Keratinocyte (primary cell): ENCODE measurements around the gene LASP1NB.

Experiments used
- DNase-seq: peaks from one replicate; pipeline ENCODE4 v3.0.0-alpha.2; 2011; ENCODE audit warnings: low read depth, missing footprints, low spot score
- FAIRE-seq: peaks from 2 replicates; lab custom pipeline; 2011; peaks lifted over from hg19 to GRCh38; lab: Jason Lieb, UNC
- H2AFZ ChIP-seq: 2 replicates; pipeline ENCODE4 v1.6.0; 2012; ENCODE audit warnings: low read length, control low read depth, inconsistent platforms; ENCODE audit not compliant: control insufficient read depth
- H3K27ac ChIP-seq: 2 replicates; pipeline ENCODE4 v1.5.1; 2011; ENCODE audit warnings: low read length; ENCODE audit not compliant: control insufficient read depth, insufficient read depth
- H3K27me3 ChIP-seq: 3 replicates; pipeline ENCODE4 v1.6.0; 2011; ENCODE audit warnings: low read length; ENCODE audit not compliant: control insufficient read depth, insufficient read depth; ENCODE audit errors: extremely low read depth
- H3K36me3 ChIP-seq, 2 experiments: 2 replicates in 1 of 2; 3 replicates in 1 of 2; pipeline ENCODE4 v1.5.1; 2011; ENCODE audit warnings: low read length in 2 of 2, mild to moderate bottlenecking in 1 of 2; ENCODE audit not compliant: control insufficient read depth in 2 of 2, insufficient read depth in 2 of 2; ENCODE audit errors: extremely low read depth in 1 of 2
- H3K4me1 ChIP-seq: 3 replicates; pipeline ENCODE4 v1.5.1; 2011; ENCODE audit warnings: low read length; ENCODE audit not compliant: control insufficient read depth, insufficient read depth; ENCODE audit errors: extremely low read depth
- H3K4me2 ChIP-seq: 3 replicates; pipeline ENCODE4 v1.6.0; 2011; ENCODE audit warnings: low read depth, low read length; ENCODE audit not compliant: control insufficient read depth, insufficient read depth; ENCODE audit errors: extremely low read depth
- H3K4me3 ChIP-seq, 3 experiments: fragments of 200-600 bp in 1 of 3; sonication (generic) in 1 of 3; 2 replicates in 2 of 3; 3 replicates in 1 of 3; pipeline ENCODE4 v1.5.1; 2011 to 2016; ENCODE audit warnings: low read length in 3 of 3, mild to moderate bottlenecking in 3 of 3, control low read depth in 2 of 3, inconsistent platforms in 1 of 3, low read depth in 1 of 3, mixed read lengths in 1 of 3, mixed run types in 1 of 3, moderate library complexity in 1 of 3; ENCODE audit not compliant: control insufficient read depth in 2 of 3, insufficient read depth in 2 of 3; ENCODE audit errors: extremely low read depth in 1 of 3
- H3K79me2 ChIP-seq: 2 replicates; pipeline ENCODE4 v1.6.0; 2012; ENCODE audit warnings: low read length; ENCODE audit not compliant: control insufficient read depth, insufficient read depth
- H3K9ac ChIP-seq: 3 replicates; pipeline ENCODE4 v1.6.0; 2011; ENCODE audit warnings: low read length; ENCODE audit not compliant: control insufficient read depth, insufficient read depth; ENCODE audit errors: extremely low read depth
- H3K9me1 ChIP-seq: 3 replicates; pipeline ENCODE4 v1.6.0; 2011; ENCODE audit warnings: low read length; ENCODE audit not compliant: control insufficient read depth, insufficient read depth; ENCODE audit errors: extremely low read depth
- H3K9me3 ChIP-seq: 2 replicates; pipeline ENCODE4 v1.5.1; 2012; ENCODE audit warnings: low read depth, low read length; ENCODE audit not compliant: control insufficient read depth
- H4K20me1 ChIP-seq: 3 replicates; pipeline ENCODE4 v1.6.0; 2011; ENCODE audit warnings: low read length; ENCODE audit not compliant: control insufficient read depth, insufficient read depth; ENCODE audit errors: extremely low read depth
- CTCF ChIP-seq, 3 experiments: IDR thresholded peaks in 1 of 3; conservative IDR thresholded peaks in 1 of 3; optimal IDR thresholded peaks in 1 of 3; 2 replicates in 2 of 3; 3 replicates in 1 of 3; pipeline versions ENCODE3 to v1.5.1; 2011; ENCODE audit warnings: low read length in 3 of 3, mild to moderate bottlenecking in 3 of 3, moderate library complexity in 2 of 3, control low read depth in 1 of 3, inconsistent platforms in 1 of 3; ENCODE audit not compliant: insufficient read depth in 2 of 3; ENCODE audit errors: extremely low read depth in 1 of 3
- EZH2 ChIP-seq: IDR thresholded peaks from one replicate; pipeline ENCODE4 v1.6.1; 2012; ENCODE audit warnings: inconsistent platforms, mild to moderate bottlenecking, low read length, moderate library complexity
- dilution Hi-C: fragments of 300-500 bp; cut with MboI; formaldehyde crosslinking; loops from one replicate; pipeline ENCODE4 v1.7.0; 2020; ENCODE audit warnings: low sequenced_read_pairs; ENCODE audit not compliant: extremely low pct_ligation_motif_present

Gene LASP1NB

GRCh38 chr17:38925263-38925995 lies at the start of gene LASP1NB:
LASP1NB (plus strand) TSS chr17:38925614.
- no peak for DNase-seq
- H3K79me2 ChIP-seq: no peaks in the 10 kb centered on the region
- H3K4me3 ChIP-seq: no peak within 1 kb of the TSS
- no peak within 1 kb of the TSS for H2AFZ ChIP-seq
- H4K20me1 ChIP-seq: no peaks in the 10 kb centered on the region
- dilution Hi-C loops: no loop called here
- FAIRE-seq: no peak
- H3K9me3 ChIP-seq: no peaks in the 10 kb centered on the region
- H3K9me1 ChIP-seq: no peaks in the 10 kb centered on the region
- no peak within 1 kb of the TSS for H3K4me2 ChIP-seq
- peaks cover 0 to 5% of the 10 kb centered on the region in 2 experiments for H3K36me3 ChIP-seq
- H3K4me1 ChIP-seq: no peaks in the 10 kb centered on the region
- H3K27ac ChIP-seq: no peak within 1 kb of the TSS
- H3K9ac ChIP-seq: no peak within 1 kb of the TSS
- no peaks in the 10 kb centered on the region for H3K27me3 ChIP-seq
- no peak for TF ChIP-seq CTCF (optimal IDR thresholded peaks at IDR 0.05 in 1 of 3, IDR thresholded peaks at IDR 0.05 in 1 of 3, conservative IDR thresholded peaks at IDR 0.05 in 1 of 3; ENCODE audit: extremely low read depth in 1 of 3, insufficient read depth in 2 of 3, low read length in 3 of 3)
- TF ChIP-seq EZH2: no peak

- Histone ChIP-seq H3K79me2 (peaks cover 75% of the 10 kb centered on the region), H3K4me2 (no peak overlapping the region), H3K36me3 (peaks cover 28 to 43% of the 10 kb centered on the region in 2 experiments), H4K20me1 (peaks cover 26% of the 10 kb centered on the region), H3K27me3 (no peaks in the 10 kb centered on the region), H2AFZ (no peak overlapping the region), H3K4me1 (peaks cover 83% of the 10 kb centered on the region), H3K27ac (no peak overlapping the region), H3K9ac (peak overlapping the region; percentile 11), H3K4me3 (no peak overlapping the region), H3K9me3 (no peaks in the 10 kb centered on the region), H3K9me1 (peaks cover 11% of the 10 kb centered on the region)
- no peak for DNase-seq
- TF ChIP-seq CTCF (optimal IDR thresholded peaks at IDR 0.05 in 1 of 3, IDR thresholded peaks at IDR 0.05 in 1 of 3, conservative IDR thresholded peaks at IDR 0.05 in 1 of 3; ENCODE audit: extremely low read depth in 1 of 3, insufficient read depth in 2 of 3, low read length in 3 of 3) (no peak), EZH2 (no peak)
- dilution Hi-C loops: no loop called here
- no peak for FAIRE-seq
Measured at GRCh38 chr17:38877130-38877851, 48.1 kb upstream of the LASP1NB start.
